Renal cortical epithelial cell (primary cell): Measurements from ENCODE around the gene SRBD1. TPM values are rescaled to one million over a fixed set of nuclear protein-coding genes. Genes with fewer than 3 reads are reported as not detected.
A peak's percentile ranks its signal among the peaks of the same experiment; 100 is the strongest.

Experiments used
- DNase-seq: peaks from one replicate; pipeline ENCODE4 v3.0.0-alpha.2; 2011; ENCODE audit warnings: low read depth
- total RNA-seq: library from RNA; depleted of rRNA; stranded (reverse); fragments of >200 nt; gene quantifications from 2 replicates; pipeline ENCODE4 v1.2.3, GENCODE V29; 2014

The SRBD1 gene
- total RNA-seq, 1 donor from 2014 or later, result 13.6 TPM

GRCh38 chr2:45418532-45418931, 192.5 kb downstream of the SRBD1 start:
- DNase-seq, result no peak

- no peak for DNase-seq
Observed at GRCh38 chr2:45415534-45416123, 195.4 kb downstream of the SRBD1 start.

GRCh38 chr2:45412754-45413379, 198.2 kb downstream of the SRBD1 start:
- no peak for DNase-seq

GRCh38 chr2:45409677-45410076, 201.4 kb downstream of the SRBD1 start:
- DNase-seq, result no peak

GRCh38 chr2:45406621-45407020, 204.4 kb downstream of the SRBD1 start:
- DNase-seq, result no peak

GRCh38 chr2:45404807-45405297, 206.2 kb downstream of the SRBD1 start:
- peak; percentile 86 for DNase-seq

- DNase-seq, result no peak
Observed at GRCh38 chr2:45403036-45403435, 208.0 kb downstream of the SRBD1 start.

GRCh38 chr2:45401431-45401922, 209.6 kb downstream of the SRBD1 start:
- DNase-seq, result no peak

GRCh38 chr2:45399040-45399784, 211.9 kb downstream of the SRBD1 start:
- no peak for DNase-seq

GRCh38 chr2:45397292-45397691, 213.8 kb downstream of the SRBD1 start:
- DNase-seq, result no peak

- DNase-seq, result no peak
Observed at GRCh38 chr2:45396671-45397070, 214.4 kb downstream of the SRBD1 start.

- no peak for DNase-seq
Observed at GRCh38 chr2:45394842-45395241, 216.2 kb downstream of the SRBD1 start.

- peak; percentile 20 for DNase-seq
Observed at GRCh38 chr2:45394216-45394615, 216.9 kb downstream of the SRBD1 start.

- DNase-seq, result no peak
Observed at GRCh38 chr2:45391866-45392265, 219.2 kb downstream of the SRBD1 start.

GRCh38 chr2:45390861-45391260, 220.2 kb downstream of the SRBD1 start:
- no peak for DNase-seq

- no peak for DNase-seq
Observed at GRCh38 chr2:45390441-45390840, 220.6 kb downstream of the SRBD1 start.

- DNase-seq, result no peak
Observed at GRCh38 chr2:45388541-45389100, 222.4 kb downstream of the SRBD1 start.

- DNase-seq, result no peak
Observed at GRCh38 chr2:45382744-45383143, 228.3 kb downstream of the SRBD1 start.

GRCh38 chr2:45380131-45380836, 230.8 kb downstream of the SRBD1 start:
- DNase-seq, result peak; percentile 96

GRCh38 chr2:45379399-45380087, 231.5 kb downstream of the SRBD1 start:
- DNase-seq, result no peak

GRCh38 chr2:45373534-45373933, 237.5 kb downstream of the SRBD1 start:
- no peak for DNase-seq
